SK-N-SH (cell line): ENCODE data around the gene ZNF765.

Experiments used
- CHD2 ChIP-seq: fragments of 150-350 bp; IDR thresholded peaks from 2 replicates; pipeline ENCODE4 v1.6.1; 2018; ENCODE audit warnings: low read length; ENCODE audit not compliant: partially characterized antibody
- TF ChIP-seq, protein P1 (sequence below): fragments of 200-600 bp; sonication (generic); IDR thresholded peaks from 2 replicates; pipeline ENCODE4 v1.6.1; 2017; ENCODE audit warnings: antibody characterized with exemption, mild to moderate bottlenecking, moderate library complexity

DNA sequence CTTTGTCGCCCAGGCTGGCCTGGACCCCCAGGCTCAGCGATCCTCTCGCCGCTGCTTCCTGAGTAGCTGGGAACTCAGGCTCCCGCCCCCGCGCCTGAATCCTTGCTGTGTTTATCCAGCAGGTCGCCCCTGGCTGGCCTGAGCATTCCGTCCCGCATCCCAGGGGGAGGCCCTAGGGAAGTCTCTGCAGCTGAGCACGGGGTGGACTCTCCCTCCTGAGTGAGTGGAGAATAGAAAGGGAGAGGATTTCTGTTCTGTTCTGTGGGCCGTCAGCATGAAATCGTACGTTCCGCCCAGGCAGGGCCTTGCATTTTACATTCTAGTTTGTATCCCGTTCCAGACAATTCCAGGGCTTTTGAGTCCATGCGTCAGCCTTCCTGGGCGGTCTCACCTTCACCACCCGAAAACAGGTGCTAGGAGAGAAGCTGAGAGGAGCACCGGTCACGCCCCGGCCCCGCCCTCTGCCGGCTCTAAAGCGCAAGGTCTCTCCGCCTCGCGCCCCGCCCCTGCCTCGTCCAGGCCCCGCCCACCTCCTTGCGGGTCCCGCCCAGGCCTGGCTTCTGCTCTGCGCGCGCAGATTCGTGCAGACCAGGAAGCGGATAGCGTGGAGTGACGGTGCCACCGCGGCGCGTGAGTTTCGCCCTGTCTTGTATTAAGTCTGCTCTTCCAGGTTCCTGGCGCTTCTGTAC is 36.6 kb downstream of the ZNF765 start, which contains the start of gene ZNF761:
- TF ChIP-seq, protein P1, sequence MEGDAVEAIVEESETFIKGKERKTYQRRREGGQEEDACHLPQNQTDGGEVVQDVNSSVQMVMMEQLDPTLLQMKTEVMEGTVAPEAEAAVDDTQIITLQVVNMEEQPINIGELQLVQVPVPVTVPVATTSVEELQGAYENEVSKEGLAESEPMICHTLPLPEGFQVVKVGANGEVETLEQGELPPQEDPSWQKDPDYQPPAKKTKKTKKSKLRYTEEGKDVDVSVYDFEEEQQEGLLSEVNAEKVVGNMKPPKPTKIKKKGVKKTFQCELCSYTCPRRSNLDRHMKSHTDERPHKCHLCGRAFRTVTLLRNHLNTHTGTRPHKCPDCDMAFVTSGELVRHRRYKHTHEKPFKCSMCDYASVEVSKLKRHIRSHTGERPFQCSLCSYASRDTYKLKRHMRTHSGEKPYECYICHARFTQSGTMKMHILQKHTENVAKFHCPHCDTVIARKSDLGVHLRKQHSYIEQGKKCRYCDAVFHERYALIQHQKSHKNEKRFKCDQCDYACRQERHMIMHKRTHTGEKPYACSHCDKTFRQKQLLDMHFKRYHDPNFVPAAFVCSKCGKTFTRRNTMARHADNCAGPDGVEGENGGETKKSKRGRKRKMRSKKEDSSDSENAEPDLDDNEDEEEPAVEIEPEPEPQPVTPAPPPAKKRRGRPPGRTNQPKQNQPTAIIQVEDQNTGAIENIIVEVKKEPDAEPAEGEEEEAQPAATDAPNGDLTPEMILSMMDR: peak; percentile 38; the same call in 1 of the 2 replicates
- no peak for TF ChIP-seq CHD2
